Measurements from ENCODE around the gene THADA. TPM values are rescaled to one million over a fixed set of nuclear protein-coding genes. Genes with fewer than 3 reads are reported as not detected.

Gene THADA
- total RNA-seq, 2 donors from 2014 or later, result 41.1 to 54.3 TPM

GRCh38 chr2:43495727-43496126 lies 100.1 kb downstream of the THADA start:
- TF ChIP-seq POLR2A (IDR thresholded peaks at IDR 0.05) (no peak), POLR2AphosphoS5 (IDR thresholded peaks at IDR 0.05) (peak; percentile 90)
- DNase-seq (ENCODE audit: low spot score), result peak; percentile 54
- 29% methylated on average over 1 of the region's 1 CpG for WGBS
- Histone ChIP-seq H3K4me1 (replicated peaks) (no peaks in the 10 kb centered on the region), H3K27me3 (replicated peaks; ENCODE audit: insufficient read depth) (no peaks in the 10 kb centered on the region), H3K36me3 (no peaks in the 10 kb centered on the region), H3K27ac (no peak overlapping the region), H3K9me3 (no peaks in the 10 kb centered on the region), H3K4me3 (no peak overlapping the region)
- intact Hi-C loops (cut with DNase I), result no loop called here

- Histone ChIP-seq H3K36me3 (no peaks in the 10 kb centered on the region), H3K27me3 (replicated peaks; ENCODE audit: insufficient read depth) (no peaks in the 10 kb centered on the region), H3K9me3 (no peaks in the 10 kb centered on the region), H3K4me3 (no peak overlapping the region), H3K27ac (no peak overlapping the region), H3K4me1 (replicated peaks) (no peaks in the 10 kb centered on the region)
- DNase-seq (ENCODE audit: low spot score), result no peak
- 90% methylated on average over 1 of the region's 1 CpG for WGBS
- intact Hi-C loops (cut with DNase I), result no loop called here
- TF ChIP-seq POLR2A (IDR thresholded peaks at IDR 0.05) (no peak), POLR2AphosphoS5 (IDR thresholded peaks at IDR 0.05) (no peak), CTCF (IDR thresholded peaks at IDR 0.05) (no peak)
These were observed 101.9 kb downstream of the THADA start for GRCh38 chr2:43493954-43494353.

- 84% methylated on average over 2 of the region's 2 CpGs for WGBS
- DNase-seq (ENCODE audit: low spot score), result no peak
- TF ChIP-seq POLR2A (IDR thresholded peaks at IDR 0.05), result no peak
- TF ChIP-seq POLR2AphosphoS5 (IDR thresholded peaks at IDR 0.05), result no peak
- no peak for TF ChIP-seq CTCF (IDR thresholded peaks at IDR 0.05)
- Histone ChIP-seq H3K4me1 (replicated peaks) (no peaks in the 10 kb centered on the region), H3K4me3 (no peak overlapping the region), H3K27ac (no peak overlapping the region), H3K27me3 (replicated peaks; ENCODE audit: insufficient read depth) (no peaks in the 10 kb centered on the region), H3K9me3 (no peaks in the 10 kb centered on the region), H3K36me3 (no peaks in the 10 kb centered on the region)
- intact Hi-C loops (cut with DNase I), result no loop called here
These were observed 104.7 kb downstream of the THADA start for GRCh38 chr2:43491065-43491639.

- H3K27me3 ChIP-seq (replicated peaks; ENCODE audit: insufficient read depth), result no peaks in the 10 kb centered on the region
These were observed 105.5 kb downstream of the THADA start for GRCh38 chr2:43490252-43490786.

GRCh38 chr2:43488737-43489136 lies 107.1 kb downstream of the THADA start:
- Histone ChIP-seq H3K27ac (no peak overlapping the region), H3K4me3 (no peak overlapping the region), H3K4me1 (replicated peaks) (no peaks in the 10 kb centered on the region), H3K9me3 (no peaks in the 10 kb centered on the region), H3K27me3 (replicated peaks; ENCODE audit: insufficient read depth) (no peaks in the 10 kb centered on the region), H3K36me3 (no peaks in the 10 kb centered on the region)
- no peak for DNase-seq (ENCODE audit: low spot score)
- TF ChIP-seq POLR2AphosphoS5 (IDR thresholded peaks at IDR 0.05) (no peak), CTCF (IDR thresholded peaks at IDR 0.05) (no peak), POLR2A (IDR thresholded peaks at IDR 0.05) (no peak)
- 71% methylated on average over 3 of the region's 3 CpGs for WGBS
- intact Hi-C loops (cut with DNase I), result loop anchor here (5.0 kb wide), 1 partner anchor 466 kb away; no protein-coding TSS in a partner anchor

More at GRCh38 chr2:43490252-43490786, 105.5 kb downstream of the THADA start:
- Histone ChIP-seq H3K27ac (no peak overlapping the region), H3K36me3 (no peaks in the 10 kb centered on the region), H3K4me3 (no peak overlapping the region), H3K9me3 (no peaks in the 10 kb centered on the region), H3K4me1 (replicated peaks) (no peaks in the 10 kb centered on the region)
- intact Hi-C loops (cut with DNase I), result no loop called here
- TF ChIP-seq CTCF (IDR thresholded peaks at IDR 0.05) (no peak), POLR2A (IDR thresholded peaks at IDR 0.05) (no peak), POLR2AphosphoS5 (IDR thresholded peaks at IDR 0.05) (no peak)
- 83% methylated on average over 1 of the region's 1 CpG for WGBS
- DNase-seq (ENCODE audit: low spot score), result no peak
